M059J (cell line): ENCODE measurements around the gene ATP8A2. TPM values are rescaled to one million over a fixed set of nuclear protein-coding genes. Genes with fewer than 3 reads are reported as not detected.

Experiments used
- DNase-seq: peaks from one replicate; pipeline ENCODE4 v3.0.0-alpha.2; 2012; ENCODE audit warnings: low read depth
- total RNA-seq: library from RNA; depleted of rRNA; stranded (reverse); fragments of >200 nt; shearing (Covaris generic); gene quantifications from 2 replicates; pipeline ENCODE4 v1.2.3, GENCODE V29; 2014

ATP8A2 gene
- total RNA-seq, 1 experiment from 2014 or later, result 0.44 TPM

- DNase-seq, result no peak
Observed at GRCh38 chr13:26029581-26030136, 657.9 kb downstream of the ATP8A2 start.

DNA sequence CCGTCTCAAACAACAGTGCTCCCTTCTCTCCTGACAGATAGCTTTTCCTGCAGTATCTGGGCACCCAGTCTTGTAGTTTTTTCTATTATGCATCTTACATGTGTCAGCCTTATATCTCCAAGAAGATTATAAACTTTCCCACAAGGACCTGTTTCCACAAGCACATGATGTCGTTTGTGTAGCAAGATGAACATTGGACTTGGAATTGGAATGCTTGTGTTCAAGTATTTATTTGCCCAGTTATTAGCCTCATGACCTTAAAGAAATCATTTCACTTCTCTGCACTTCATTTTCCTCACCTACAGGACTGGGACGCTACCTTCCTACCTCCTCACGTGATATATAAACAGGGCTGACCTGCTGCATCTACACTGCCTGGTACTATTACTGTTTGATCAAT, 658.6 kb downstream of the ATP8A2 start:
- no peak for DNase-seq

GRCh38 chr13:26034018-26034417, 662.2 kb downstream of the ATP8A2 start:
- DNase-seq, result no peak

DNA sequence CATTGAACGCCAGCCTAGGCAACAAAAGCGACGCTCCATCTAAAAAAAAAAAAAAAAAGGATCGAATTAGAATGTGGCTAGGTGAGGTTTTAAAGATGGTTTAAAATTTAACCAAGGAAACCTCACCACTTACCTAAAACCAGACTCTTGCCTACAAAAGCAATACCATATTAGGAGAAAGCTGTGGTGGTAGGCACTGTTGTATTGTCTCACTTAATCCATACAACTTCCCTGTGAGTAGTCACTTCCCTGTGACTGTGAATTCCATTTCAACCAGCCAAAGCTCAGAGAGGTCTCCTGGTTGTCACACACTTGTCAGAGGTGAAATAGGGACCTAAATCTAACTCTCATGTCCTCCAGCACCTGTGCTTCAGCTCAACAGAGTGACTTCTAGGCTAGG, 664.6 kb downstream of the ATP8A2 start:
- no peak for DNase-seq

- no peak for DNase-seq
Observed at GRCh38 chr13:26037302-26037701, 665.5 kb downstream of the ATP8A2 start.

GRCh38 chr13:26038931-26039475, 667.2 kb downstream of the ATP8A2 start:
- no peak for DNase-seq

DNA sequence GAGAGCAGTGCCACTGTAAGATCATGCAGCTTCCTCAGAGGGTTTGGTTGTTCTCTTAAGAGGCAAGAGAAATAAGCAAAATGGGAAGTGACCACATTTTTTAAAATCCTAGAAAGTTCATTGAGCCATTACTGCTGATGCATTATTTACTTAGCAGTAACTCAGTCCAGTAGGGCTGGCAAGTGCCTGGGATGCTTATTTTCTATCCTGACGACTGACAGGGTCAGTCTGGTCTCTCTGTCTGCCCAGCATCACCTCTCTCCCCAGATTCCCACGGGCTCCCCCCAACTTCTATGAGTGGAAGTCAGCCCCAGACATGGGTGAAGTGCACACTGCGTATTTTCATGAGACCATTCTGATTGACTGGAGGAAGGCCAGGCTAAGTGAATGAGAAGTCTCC, 669.7 kb downstream of the ATP8A2 start:
- DNase-seq, result no peak

DNA sequence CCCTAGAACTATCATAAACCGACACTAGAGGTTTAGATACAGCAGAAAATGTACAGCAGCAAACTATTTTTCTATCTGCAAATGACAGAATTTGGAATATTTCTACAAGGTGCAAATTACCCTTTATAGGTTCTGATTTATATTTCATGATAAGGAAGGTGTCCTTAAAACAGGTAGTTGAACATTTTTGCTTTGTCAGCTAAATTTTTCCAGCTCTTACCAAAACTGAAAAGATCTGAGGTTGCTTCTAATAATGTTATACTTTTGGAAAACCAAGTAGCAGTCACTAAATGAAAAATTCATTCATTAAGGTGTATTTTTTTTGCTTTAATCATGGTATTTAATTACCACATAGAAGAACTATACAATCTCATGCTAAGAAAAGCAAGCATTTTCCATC, 671.0 kb downstream of the ATP8A2 start:
- DNase-seq, result no peak

- no peak for DNase-seq
Observed at GRCh38 chr13:26045142-26045541, 673.4 kb downstream of the ATP8A2 start.

- DNase-seq, result no peak
Observed at GRCh38 chr13:26046639-26047038, 674.9 kb downstream of the ATP8A2 start.

GRCh38 chr13:26047040-26047439, 675.3 kb downstream of the ATP8A2 start:
- DNase-seq, result no peak

- DNase-seq, result no peak
Observed at GRCh38 chr13:26048741-26049140, 677.0 kb downstream of the ATP8A2 start.

DNA sequence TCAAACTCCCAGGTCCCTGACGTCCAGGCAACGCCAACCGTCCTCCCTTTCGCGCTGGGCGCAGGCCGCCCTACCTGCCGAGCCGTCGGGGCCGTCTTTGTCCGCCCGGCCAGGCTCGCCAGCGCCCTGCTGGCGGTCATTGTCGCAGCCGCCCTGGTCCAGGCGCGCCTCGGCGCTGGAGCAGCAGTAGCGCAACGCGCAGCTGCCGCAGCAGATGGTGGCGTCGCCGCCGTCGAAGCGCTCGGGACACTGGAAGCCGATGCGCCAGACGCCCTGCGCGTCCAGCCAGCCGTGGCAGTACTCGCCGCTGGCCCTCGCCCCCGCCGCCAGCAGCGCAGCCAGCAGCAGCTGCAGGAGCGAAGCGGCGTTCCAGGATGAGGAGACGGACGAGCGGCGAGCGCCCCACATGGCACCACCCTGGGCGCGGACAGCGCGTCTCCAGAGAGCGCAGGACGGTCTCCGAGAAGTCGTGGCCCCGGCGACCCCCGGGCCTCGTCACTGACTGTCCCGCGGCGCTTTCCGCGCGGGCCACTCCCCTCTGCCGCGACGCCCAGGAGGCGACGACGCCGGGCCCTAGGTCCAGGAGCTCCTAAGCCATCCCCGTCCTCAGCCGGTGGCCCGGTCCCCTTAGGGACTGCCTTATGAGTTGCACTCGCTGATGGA, 678.9 kb downstream of the ATP8A2 start:
- no peak for DNase-seq

DNA sequence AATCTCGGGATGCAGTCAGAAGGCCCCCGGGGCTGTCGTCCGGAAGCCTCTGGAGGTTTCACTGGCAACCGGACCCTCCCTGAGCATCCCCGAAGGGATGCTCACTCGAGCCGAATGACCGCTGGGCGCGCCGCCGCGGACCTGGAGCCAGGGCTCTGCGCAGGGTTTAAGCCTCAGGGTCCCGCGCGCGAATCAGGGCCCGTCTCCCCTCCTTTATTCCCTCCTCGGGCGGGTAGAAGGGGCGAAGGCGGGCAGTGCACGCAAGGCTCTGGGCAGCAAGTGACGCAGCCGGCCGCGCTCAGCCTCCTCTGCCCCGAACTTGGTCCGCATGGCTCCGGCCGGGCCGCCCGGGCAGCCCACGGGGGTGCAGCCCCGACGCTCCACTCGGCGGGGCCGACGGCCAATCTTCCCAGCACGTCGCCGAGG, 679.5 kb downstream of the ATP8A2 start:
- no peak for DNase-seq

GRCh38 chr13:26051657-26052311, 680.0 kb downstream of the ATP8A2 start, which contains the start of gene SHISA2:
Gene SHISA2 (minus strand): TSS chr13:26052016. CDS start chr13:26050975, 1,041 bp downstream.
- no peak for DNase-seq

GRCh38 chr13:26052337-26052736, 680.6 kb downstream of the ATP8A2 start:
- no peak for DNase-seq

- DNase-seq, result peak; percentile 11
Observed at GRCh38 chr13:26053418-26053980, 681.7 kb downstream of the ATP8A2 start.

GRCh38 chr13:26054896-26055295, 683.1 kb downstream of the ATP8A2 start:
- no peak for DNase-seq

- no peak for DNase-seq
Observed at GRCh38 chr13:26058704-26059103, 686.9 kb downstream of the ATP8A2 start.

GRCh38 chr13:26060357-26060756, 688.6 kb downstream of the ATP8A2 start:
- no peak for DNase-seq

DNA sequence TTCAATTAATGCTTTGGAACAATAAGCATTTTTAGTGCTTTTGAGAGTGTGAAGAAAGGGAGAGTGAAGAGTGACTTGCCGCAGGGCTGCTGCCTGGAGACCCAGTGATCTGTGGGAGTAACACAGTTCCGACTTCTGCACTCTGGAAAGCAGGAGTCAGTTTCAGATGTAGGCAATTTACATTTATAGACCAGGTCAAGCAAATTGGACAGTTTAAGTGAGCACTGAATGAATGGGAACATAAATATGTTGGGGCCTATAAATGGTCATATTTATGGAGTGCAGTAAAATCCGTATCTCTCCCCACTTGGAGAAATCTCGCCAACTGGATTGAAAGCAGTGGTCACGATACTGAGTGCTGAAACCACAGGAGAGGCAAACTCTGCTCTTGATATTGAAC, 689.5 kb downstream of the ATP8A2 start:
- no peak for DNase-seq

GRCh38 chr13:26061947-26062346, 690.2 kb downstream of the ATP8A2 start:
- peak; percentile 94 for DNase-seq
